Esophagus muscularis mucosa (tissue), 4 donors: ENCODE measurements around the gene ABHD12B. TPM values are rescaled to one million over a fixed set of nuclear protein-coding genes. Genes with fewer than 3 reads are reported as not detected.
A peak's percentile ranks its signal among the peaks of the same experiment; 100 is the strongest.

ENCODE experiments used
- DNase-seq: peaks from one replicate; pipeline ENCODE4 v3.0.0-alpha.2; 2017; ENCODE audit errors: extremely low spot score
- H3K27ac ChIP-seq, 4 donors: fragments of 200-600 bp; sonication (generic); replicated peaks in 1 of 4; 1 replicate in 3 of 4; 2 replicates in 1 of 4; pipeline ENCODE4 v1.5.1; 2016 to 2019; ENCODE audit warnings: mild to moderate bottlenecking in 1 of 4
- H3K27me3 ChIP-seq, 4 donors: fragments of 200-600 bp; sonication (generic); one replicate each; pipeline versions ENCODE4 v1.5.1 to v1.6.0; 2016 to 2019
- H3K36me3 ChIP-seq, 4 donors: fragments of 200-600 bp; sonication (generic); one replicate each; pipeline ENCODE4 v1.5.1; 2016 to 2019
- H3K4me1 ChIP-seq, 4 donors: fragments of 200-600 bp; sonication (generic); one replicate each; pipeline ENCODE4 v1.5.1; 2016 to 2019
- H3K4me3 ChIP-seq, 4 donors: fragments of 200-600 bp; sonication (generic); 1 replicate in 2 of 4; 2 replicates in 2 of 4; pipeline ENCODE4 v1.5.1; 2016 to 2019; ENCODE audit warnings: mild to moderate bottlenecking in 4 of 4, moderate library complexity in 1 of 4
- H3K9me3 ChIP-seq, 4 donors: fragments of 200-600 bp; sonication (generic); 1 replicate in 3 of 4; 2 replicates in 1 of 4; pipeline ENCODE4 v1.5.1; 2016 to 2019
- CTCF ChIP-seq, 3 experiments: fragments of 200-600 bp in 2 of 3; fragments of 450-650 bp in 1 of 3; sonication (generic) in 2 of 3; IDR thresholded peaks; one replicate each; pipeline ENCODE4 v1.5.1; 2017 to 2019; ENCODE audit warnings: antibody characterized with exemption in 3 of 3, mild to moderate bottlenecking in 2 of 3, moderate library complexity in 1 of 3
- EP300 ChIP-seq: sonication (generic); formaldehyde crosslinking; IDR thresholded peaks from one replicate; pipeline ENCODE4 v1.6.1; 2017; ENCODE audit warnings: antibody characterized with exemption
- POLR2A ChIP-seq: fragments of 450-650 bp; IDR thresholded peaks from one replicate; pipeline ENCODE4 v1.6.1; 2017; ENCODE audit warnings: antibody characterized with exemption, moderate library complexity, mild to moderate bottlenecking, low read depth
- POLR2AphosphoS5 ChIP-seq, 2 donors: sonication (generic); formaldehyde crosslinking; IDR thresholded peaks; one replicate each; pipeline ENCODE4 v1.6.1; 2017; ENCODE audit warnings: antibody characterized with exemption in 2 of 2
- WGBS: methylation state at CpG from one replicate; pipeline ENCODE4 v1.1.5; 2018; 5-methylcytosine and 5-hydroxymethylcytosine counted together
- intact Hi-C: fragments of 100-400 bp; cut with DNase I; formaldehyde crosslinking; loops from one replicate; pipeline ENCODE4 v1.15.1; 2023
- total RNA-seq, 4 donors: library from RNA; depleted of rRNA; stranded (reverse); fragments of >200 nt; gene quantifications; one replicate each; pipeline versions ENCODE4 v1.1.0 to v1.2.1, GENCODE V29; 2016

Gene ABHD12B
- total RNA-seq, 4 donors from 2014 or later, result not detected

- Histone ChIP-seq H3K4me3 (peak within 1 kb of the TSS; percentile 75 to 94 (median 84)), H3K36me3 (no peaks in the 10 kb centered on the region), H3K9me3 (no peaks in the 10 kb centered on the region), H3K27me3 (no peaks in the 10 kb centered on the region), H3K4me1 (peaks cover 8 to 18% (median 18%) of the 10 kb centered on the region in 4 donors), H3K27ac (peak within 1 kb of the TSS; percentile 77 to 85 (median 81))
- TF ChIP-seq EP300 (no peak), POLR2AphosphoS5 (IDR thresholded peaks at IDR 0.05) (peak; percentile 36 to 71), POLR2A (peak; percentile 49), CTCF (IDR thresholded peaks at IDR 0.05) (no peak)
- WGBS, result 1% methylated on average over 12 of the region's 74 CpGs
- peak; percentile 93 for DNase-seq
- intact Hi-C loops, result no loop called here
Measured at GRCh38 chr14:50943943-50944646, 72.2 kb downstream of the ABHD12B start, which contains the start of gene PYGL. Gene PYGL, minus strand, starts transcription at chr14:50944483. Its CDS starts 80 bp downstream, at chr14:50944403.

GRCh38 chr14:50944647-50945413 lies 73.0 kb downstream of the ABHD12B start:
- intact Hi-C loops, result no loop called here
- H3K4me1 ChIP-seq, result peaks cover 8 to 18% (median 18%) of the 10 kb centered on the region in 4 donors
- H3K9me3 ChIP-seq, result no peaks in the 10 kb centered on the region
- H3K27ac ChIP-seq, result peak overlapping the region; percentile 77 to 85 (median 81)
- H3K27me3 ChIP-seq, result no peaks in the 10 kb centered on the region
- whole genome bisulfite sequencing, result 13% methylated on average over 19 of the region's 29 CpGs
- no peak for TF ChIP-seq POLR2AphosphoS5 (IDR thresholded peaks at IDR 0.05)
- TF ChIP-seq CTCF (IDR thresholded peaks at IDR 0.05), result no peak
- no peak for TF ChIP-seq POLR2A
- no peak for TF ChIP-seq EP300
- peak overlapping the region; percentile 75 to 94 (median 84) for H3K4me3 ChIP-seq
- no peak for DNase-seq
- no peaks in the 10 kb centered on the region for H3K36me3 ChIP-seq

- Histone ChIP-seq H3K9me3 (no peaks in the 10 kb centered on the region), H3K36me3 (no peaks in the 10 kb centered on the region), H3K27me3 (no peaks in the 10 kb centered on the region), H3K4me3 (no peak overlapping the region), H3K27ac (no peak overlapping the region), H3K4me1 (peaks cover 8 to 18% (median 18%) of the 10 kb centered on the region in 4 donors)
- intact Hi-C loops, result no loop called here
- TF ChIP-seq POLR2AphosphoS5 (IDR thresholded peaks at IDR 0.05), result no peak
- no peak for TF ChIP-seq EP300
- TF ChIP-seq CTCF (IDR thresholded peaks at IDR 0.05), result no peak
- TF ChIP-seq POLR2A, result no peak
- no peak for DNase-seq
- WGBS, result 91% methylated on average over 5 of the region's 5 CpGs
Measured at GRCh38 chr14:50946234-50946935, 74.5 kb downstream of the ABHD12B start.

- H3K36me3 ChIP-seq, result no peaks in the 10 kb centered on the region
- no peak for DNase-seq
- no peak overlapping the region for H3K4me3 ChIP-seq
- no peak overlapping the region for H3K27ac ChIP-seq
- no peak for TF ChIP-seq EP300
- TF ChIP-seq POLR2A, result no peak
- TF ChIP-seq CTCF (IDR thresholded peaks at IDR 0.05), result no peak
- TF ChIP-seq POLR2AphosphoS5 (IDR thresholded peaks at IDR 0.05), result no peak
- WGBS, result 67% methylated on average over 4 of the region's 4 CpGs
- H3K27me3 ChIP-seq, result no peaks in the 10 kb centered on the region
- H3K4me1 ChIP-seq, result peaks cover 8 to 18% (median 18%) of the 10 kb centered on the region in 4 donors
- intact Hi-C loops, result no loop called here
- H3K9me3 ChIP-seq, result no peaks in the 10 kb centered on the region
Measured at GRCh38 chr14:50947446-50947845, 75.6 kb downstream of the ABHD12B start.
